CD4-positive, alpha-beta T cell treated with Interleukin-21 for 1 hour (primary cell): Measurements from ENCODE around the gene WIPF3.

ENCODE experiments used
- DNase-seq: peaks from one replicate; pipeline ENCODE4 v3.0.0-alpha.2; 2020

The WIPF3 gene

GRCh38 chr7:29810297-29810696 lies 4.0 kb downstream of the WIPF3 start:
- DNase-seq, result no peak

DNA sequence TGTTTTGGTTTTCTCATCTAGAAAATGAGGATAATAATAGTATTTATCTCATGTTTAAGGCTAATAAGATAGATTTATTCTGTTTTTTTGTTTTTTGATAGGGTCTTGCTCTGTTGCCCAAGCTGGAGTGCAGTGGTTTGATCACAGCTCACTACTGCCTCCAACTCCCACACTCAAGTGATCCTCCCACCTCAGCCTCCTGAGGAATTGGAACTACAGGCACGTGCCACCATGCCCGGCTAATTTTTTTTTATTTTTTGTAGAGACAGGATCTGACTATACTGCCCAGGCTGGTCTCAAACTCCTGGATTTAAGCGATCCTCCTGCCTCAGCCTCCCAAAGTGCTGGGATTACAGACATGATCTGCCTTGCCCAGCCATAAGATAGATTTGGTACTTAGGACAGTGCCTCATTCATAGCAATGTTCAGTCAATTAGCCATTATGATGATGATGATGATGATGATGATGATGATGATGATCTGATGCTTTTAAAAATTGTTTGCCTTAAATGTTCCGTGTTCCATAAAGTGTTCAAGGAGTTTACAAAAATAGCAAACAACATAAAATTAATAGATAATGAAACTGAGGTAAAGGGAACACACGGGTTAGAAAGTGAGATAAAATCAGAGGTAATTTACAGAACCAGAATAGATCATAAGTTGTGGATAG lies 4.6 kb downstream of the WIPF3 start:
- no peak for DNase-seq

DNA sequence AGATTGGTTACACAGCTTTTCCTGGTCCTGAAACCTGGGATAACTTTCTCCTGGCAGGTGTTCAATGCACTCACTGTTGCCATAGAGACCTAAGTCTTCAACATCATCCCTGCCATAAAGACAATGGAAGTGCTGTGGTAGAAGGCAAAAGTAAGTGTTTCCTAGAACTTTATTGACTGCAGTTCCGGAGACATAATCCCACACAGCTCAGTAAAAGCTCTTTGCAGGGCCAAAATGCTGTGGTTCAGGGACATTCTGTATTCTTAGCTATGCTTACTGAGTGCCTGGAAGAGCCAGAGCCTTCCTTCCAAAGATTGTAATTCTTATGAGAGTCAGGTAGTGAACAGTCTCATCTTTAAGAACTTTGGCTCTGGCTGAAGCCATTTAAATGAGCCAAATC lies 5.3 kb downstream of the WIPF3 start:
- no peak for DNase-seq

DNA sequence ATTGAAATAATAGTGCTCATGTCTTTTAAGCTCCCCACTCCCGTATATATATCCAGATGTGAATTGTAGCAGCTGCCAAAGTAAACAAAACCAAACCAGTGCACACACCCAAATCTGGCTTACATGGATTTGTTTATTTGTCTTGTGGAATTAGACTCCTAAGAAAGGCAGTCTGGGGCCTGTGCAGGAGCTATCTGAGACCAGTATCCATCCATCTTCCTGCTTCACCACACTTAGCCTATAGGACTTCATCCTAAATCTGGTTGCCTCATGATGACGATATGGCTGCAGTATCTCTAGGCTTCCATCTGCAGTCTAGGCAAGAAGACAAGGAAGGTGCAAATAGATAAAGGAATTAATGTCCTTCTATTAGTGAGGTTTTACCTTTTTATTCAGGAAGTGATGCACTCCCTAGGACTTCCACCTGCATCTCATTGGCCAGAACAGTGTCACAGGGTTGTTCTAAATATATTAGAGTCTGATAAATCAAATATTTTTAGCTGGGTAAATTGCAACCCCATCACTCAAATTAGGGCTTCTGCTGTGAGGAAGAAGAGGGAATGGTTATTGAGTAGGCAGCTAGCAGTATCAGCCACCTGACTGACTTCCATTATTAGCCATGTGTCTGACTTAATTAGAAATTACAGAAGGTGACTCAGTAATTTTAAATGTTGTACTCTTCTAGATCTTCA lies 6.0 kb downstream of the WIPF3 start:
- no peak for DNase-seq

- no peak for DNase-seq
Observed at GRCh38 chr7:29815181-29816105, 9.1 kb downstream of the WIPF3 start.

DNA sequence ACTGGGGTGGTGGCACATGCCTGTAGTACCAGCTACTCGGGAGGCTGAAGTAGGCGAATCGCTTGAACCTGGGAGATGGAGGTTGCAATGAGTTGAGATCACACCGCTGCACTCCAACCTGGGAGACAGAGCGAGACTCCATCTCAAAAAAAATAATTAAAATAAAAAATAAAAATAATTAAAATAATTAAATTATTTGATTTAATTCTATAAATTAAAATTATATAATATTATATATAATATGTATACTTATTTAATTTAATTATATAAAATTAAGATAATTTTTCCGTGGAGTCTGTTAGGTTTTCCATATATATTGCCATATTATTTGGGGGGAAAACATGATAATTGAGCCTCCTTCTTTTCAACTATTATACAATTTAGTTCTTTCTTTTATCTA lies 12.0 kb downstream of the WIPF3 start:
- no peak for DNase-seq

- DNase-seq, result no peak
Observed at GRCh38 chr7:29825775-29826529, 19.6 kb downstream of the WIPF3 start.

GRCh38 chr7:29826530-29826822 lies 20.2 kb downstream of the WIPF3 start:
- DNase-seq, result no peak

- no peak for DNase-seq
Observed at GRCh38 chr7:29826904-29827303, 20.6 kb downstream of the WIPF3 start.

DNA sequence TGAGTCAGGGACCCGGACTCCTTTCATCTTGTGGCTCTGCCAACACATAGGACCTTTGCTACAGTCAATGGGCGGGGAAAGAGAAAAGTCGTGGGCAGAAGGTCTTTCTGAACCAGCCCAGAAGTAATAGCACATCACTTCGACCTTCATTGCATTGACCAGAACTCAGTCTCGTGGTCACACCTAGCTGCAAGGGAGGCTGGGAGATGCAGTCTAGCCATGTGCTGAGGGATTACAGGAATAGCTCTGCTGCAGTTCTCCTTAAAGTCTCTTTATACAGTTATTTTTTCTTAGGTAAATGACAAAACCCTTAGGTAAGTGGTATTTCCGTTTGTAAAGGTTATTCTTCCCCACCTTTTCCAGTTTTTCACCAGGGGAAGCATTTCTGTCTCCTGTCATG lies 25.4 kb downstream of the WIPF3 start:
- no peak for DNase-seq

DNA sequence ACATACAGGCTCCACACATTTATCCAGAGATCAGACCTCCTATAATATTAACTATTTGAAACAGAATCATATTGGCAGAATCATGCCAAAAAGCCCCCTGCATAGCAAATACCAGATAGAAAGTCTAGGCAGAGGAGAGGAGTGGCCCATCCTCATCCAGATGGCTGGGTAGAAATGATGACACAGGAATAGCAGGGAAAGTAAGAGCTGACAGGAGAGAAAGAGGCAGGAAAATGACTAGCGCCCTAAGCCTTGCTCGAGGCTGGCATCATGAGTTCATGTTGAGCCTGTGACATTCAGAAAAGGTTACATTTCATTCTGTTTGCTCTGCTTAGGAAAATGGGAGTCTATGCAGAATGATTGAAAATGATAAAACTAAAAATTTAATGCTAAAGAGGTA lies 27.6 kb downstream of the WIPF3 start:
- no peak for DNase-seq

GRCh38 chr7:29835718-29836117 lies 29.4 kb downstream of the WIPF3 start:
- no peak for DNase-seq

- no peak for DNase-seq
Observed at GRCh38 chr7:29839302-29839701, 33.0 kb downstream of the WIPF3 start.

- DNase-seq, result no peak
Observed at GRCh38 chr7:29839921-29840320, 33.6 kb downstream of the WIPF3 start.

DNA sequence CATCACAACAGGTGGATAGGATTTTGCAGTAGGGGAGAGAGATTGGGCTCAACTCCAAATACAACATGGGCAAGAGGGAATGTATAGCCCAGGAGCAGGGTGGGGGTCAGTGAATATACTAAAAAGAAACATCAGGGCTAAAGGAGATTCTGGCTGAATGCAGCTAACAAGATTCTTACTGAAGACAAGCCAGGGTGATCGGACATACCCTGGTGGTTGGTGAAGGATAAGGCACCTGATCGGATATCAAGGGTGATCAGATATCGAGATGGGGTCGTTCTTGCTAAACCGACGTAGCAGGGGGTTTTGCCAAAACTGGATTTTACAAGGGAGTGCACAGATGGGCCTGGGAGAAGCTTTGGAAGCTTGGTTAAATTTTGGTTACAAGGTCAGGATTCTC lies 34.4 kb downstream of the WIPF3 start:
- no peak for DNase-seq

- no peak for DNase-seq
Observed at GRCh38 chr7:29841926-29842701, 35.8 kb downstream of the WIPF3 start.

DNA sequence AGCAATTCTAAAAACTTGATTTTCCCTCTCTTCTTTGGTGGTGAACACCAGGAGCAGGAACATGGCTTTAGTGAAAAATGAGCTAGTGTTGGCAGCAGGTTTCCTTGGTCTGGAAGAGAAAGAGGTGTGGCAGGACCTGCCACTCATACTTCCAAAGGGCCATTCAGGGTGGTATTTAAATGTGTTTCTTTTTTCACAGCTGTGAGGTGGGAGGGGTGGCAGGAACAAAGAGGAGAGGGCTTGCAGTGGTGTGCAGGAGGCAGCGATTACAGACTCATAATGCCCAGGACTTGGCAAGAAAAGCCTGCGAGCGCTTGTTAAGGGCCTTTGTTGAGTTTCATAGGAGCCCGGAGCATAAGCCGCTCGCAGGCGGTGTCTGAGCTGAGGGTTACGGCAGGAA lies 36.8 kb downstream of the WIPF3 start:
- no peak for DNase-seq

- no peak for DNase-seq
Observed at GRCh38 chr7:29843726-29844125, 37.4 kb downstream of the WIPF3 start.

DNA sequence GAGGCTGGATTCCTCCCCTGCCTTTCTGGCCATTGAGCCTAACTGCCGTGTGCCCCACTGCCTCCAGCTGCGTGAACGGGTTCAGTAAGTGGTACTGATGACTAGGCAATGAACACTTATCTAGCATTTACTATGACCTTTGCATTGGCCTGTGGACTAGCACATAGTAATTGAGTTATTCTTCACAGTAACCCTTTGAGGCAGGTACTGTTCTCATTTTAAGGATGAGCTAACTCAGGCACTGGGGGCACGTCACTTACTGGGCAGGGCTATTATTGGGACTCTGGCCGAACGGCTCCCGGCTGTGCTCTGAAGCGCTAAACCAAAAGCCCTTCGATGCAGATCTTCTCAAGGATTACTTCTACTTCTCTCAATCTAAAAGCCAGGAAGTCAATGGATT lies 38.3 kb downstream of the WIPF3 start:
- DNase-seq, result no peak

DNA sequence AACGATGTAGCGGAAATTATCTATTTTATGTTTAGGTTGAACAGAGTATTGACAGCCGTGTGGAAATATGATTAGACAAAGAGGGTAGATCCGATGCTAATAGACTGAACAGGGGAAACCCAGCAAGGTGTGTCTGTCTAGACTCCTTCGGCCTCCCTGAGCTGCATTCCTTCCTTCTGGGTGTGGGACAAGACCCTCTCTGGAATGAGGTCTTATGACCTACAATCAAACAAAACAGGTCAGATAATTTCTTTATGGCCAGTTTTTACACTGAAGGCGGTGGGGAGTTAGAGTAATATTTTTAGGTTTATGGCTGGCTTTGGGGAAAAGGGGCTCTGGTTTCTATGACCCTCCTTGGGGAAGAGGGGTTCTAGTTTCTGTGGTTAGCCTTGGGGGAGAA lies 41.2 kb downstream of the WIPF3 start:
- no peak for DNase-seq

DNA sequence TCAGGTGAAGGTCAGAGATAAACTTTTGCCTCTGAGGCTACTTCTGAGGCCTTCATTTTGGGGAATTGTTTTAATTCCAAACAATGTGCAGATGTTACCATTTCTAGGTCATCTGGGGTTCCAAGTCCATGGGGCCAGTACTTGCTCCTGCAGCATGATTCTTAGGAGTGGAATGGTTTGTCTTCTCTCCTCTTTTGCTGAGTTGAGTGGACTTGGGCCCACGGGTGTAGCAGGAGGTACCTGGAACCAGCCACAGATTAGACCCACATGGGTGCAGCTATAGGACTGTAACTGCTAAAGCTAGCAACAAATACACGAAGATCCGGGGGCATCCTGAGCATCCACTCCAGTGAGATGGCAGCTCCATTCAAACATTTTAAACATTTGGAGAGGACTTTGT lies 41.6 kb downstream of the WIPF3 start:
- no peak for DNase-seq

DNA sequence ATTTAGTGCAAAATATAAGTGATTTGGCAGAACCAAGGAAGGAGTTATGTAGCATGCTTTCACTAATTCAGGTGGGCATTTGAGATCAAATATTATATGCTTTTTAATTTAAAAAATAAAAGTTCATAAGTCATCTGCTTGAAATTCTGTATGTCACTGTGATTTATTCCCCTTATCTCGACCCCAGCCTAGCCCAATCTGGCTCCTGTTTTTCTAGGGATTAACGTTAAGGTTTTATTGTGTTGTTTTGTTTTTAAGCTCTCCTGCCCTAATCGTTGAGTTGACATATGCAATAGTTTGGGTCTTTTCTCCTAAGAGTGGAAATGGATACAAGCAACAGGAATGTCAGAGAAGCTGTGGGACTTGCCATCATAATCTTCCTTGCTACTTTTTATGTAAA lies 42.6 kb downstream of the WIPF3 start:
- DNase-seq, result no peak

DNA sequence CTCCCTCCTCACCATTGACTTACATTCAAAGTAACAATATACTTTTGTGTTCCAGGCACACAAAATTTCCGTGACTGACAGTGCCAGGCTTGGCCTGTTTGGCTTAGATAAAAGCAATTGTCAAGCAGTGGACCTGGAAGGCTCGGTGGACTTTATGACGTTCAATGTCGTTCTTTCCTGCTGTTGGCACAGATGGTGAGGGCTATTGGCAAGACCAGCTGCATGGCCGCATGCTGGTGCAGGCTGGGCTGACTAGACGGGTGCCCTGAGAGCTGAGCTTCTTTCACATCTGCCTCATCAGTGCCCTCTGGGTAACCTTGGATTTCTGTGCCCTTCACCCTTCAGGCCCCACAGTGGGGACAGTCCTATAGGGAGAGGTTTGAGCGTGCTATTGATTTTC lies 45.2 kb downstream of the WIPF3 start:
- DNase-seq, result no peak
